Calu3 (cell line): ENCODE data around the gene FCRLB. TPM values are rescaled to one million over a fixed set of nuclear protein-coding genes. Genes with fewer than 3 reads are reported as not detected.
"Not testable (repeated sequence)": the region's sequence is repeated elsewhere in the genome, so short reads cannot be mapped to it uniquely, and the experiment has no call there.

Source experiments
- BruUV-seq: library from RNA; stranded (reverse); fragments of 400-500 nt; replicated peaks from 2 replicates; lab custom pipeline; 2021; lab: Mats Ljungman, UMichigan
- CTCF ChIA-PET: fragments of 300-600 bp; sonication (Branson Sonifier 250); formaldehyde crosslinking; loops from one replicate; lab custom pipeline; 2022; ENCODE audit warnings: antibody characterized with exemption; lab: Charles Lee
- DNase-seq: peaks from one replicate; pipeline ENCODE4 v3.0.0; 2022
- H3K27ac Mint-ChIP-seq: one replicate; pipeline ENCODE4 v1.8.0; 2022; ENCODE audit warnings: mixed read lengths; ENCODE audit not compliant: unreplicated experiment
- H3K27me3 Mint-ChIP-seq: one replicate; pipeline ENCODE4 v1.8.0; 2022; ENCODE audit warnings: mixed read lengths; ENCODE audit not compliant: unreplicated experiment
- H3K36me3 Mint-ChIP-seq: one replicate; pipeline ENCODE4 v1.8.0; 2022; ENCODE audit warnings: mild to moderate bottlenecking, moderate library complexity, mixed read lengths; ENCODE audit not compliant: insufficient read depth, unreplicated experiment
- H3K4me1 Mint-ChIP-seq: one replicate; pipeline ENCODE4 v1.8.0; 2022; ENCODE audit warnings: mild to moderate bottlenecking, low read depth, mixed read lengths; ENCODE audit not compliant: unreplicated experiment
- H3K4me3 Mint-ChIP-seq: one replicate; pipeline ENCODE4 v1.8.0; 2022; ENCODE audit warnings: mild to moderate bottlenecking, low read depth, moderate library complexity, mixed read lengths; ENCODE audit not compliant: unreplicated experiment
- H3K9me3 Mint-ChIP-seq: one replicate; pipeline ENCODE4 v1.8.0; 2022; ENCODE audit warnings: low read depth, mixed read lengths; ENCODE audit not compliant: unreplicated experiment
- intact Hi-C: fragments of 100-400 bp; cut with micrococcal nuclease; formaldehyde crosslinking; loops from one replicate; pipeline ENCODE4 v1.10.0; 2022; ENCODE audit not compliant: unreplicated experiment
- total RNA-seq: library from RNA; stranded (reverse); gene quantifications from 2 replicates; pipeline ENCODE4 v1.2.3, GENCODE V29; 2022
- TF ChIP-seq, protein P1 (sequence below): fragments of 200-600 bp; IDR thresholded peaks from one replicate; pipeline ENCODE4 v1.8.0; 2022; ENCODE audit warnings: antibody characterized with exemption; ENCODE audit not compliant: unreplicated experiment

The FCRLB gene
- total RNA-seq, 1 experiment from 2014 or later = 1.9 TPM

DNA sequence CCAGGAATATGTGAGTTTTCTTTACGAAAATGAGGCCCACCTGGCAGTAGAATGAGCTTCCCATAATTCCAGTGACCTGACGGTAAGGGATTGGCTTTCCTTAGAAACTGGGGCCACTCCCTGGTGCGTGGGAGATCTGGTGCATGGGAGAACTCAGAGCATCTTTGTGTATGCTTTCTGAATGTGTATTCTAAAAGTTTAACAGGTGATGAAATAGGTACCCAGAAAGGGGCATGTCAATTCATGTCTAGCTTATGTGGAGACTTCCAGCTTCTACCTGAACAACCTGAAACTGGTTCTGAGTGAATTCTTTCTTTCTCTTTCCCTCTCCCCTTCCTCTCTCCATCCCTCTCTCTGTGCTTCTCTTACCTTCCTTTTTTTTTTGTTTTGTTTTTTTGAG is 29.5 kb upstream of the FCRLB start:
- Mint-ChIP-seq H3K36me3 (no peaks in the 10 kb centered on the region), H3K27ac (no peak overlapping the region), H3K4me1 (no peaks in the 10 kb centered on the region), H3K9me3 (peaks cover 4% of the 10 kb centered on the region), H3K27me3 (peaks cover 34% of the 10 kb centered on the region), H3K4me3 (no peak overlapping the region)
- BruUV-seq = no TSS peak
- no peak for DNase-seq
- intact Hi-C loops = no loop called here
- TF ChIP-seq, protein P1, sequence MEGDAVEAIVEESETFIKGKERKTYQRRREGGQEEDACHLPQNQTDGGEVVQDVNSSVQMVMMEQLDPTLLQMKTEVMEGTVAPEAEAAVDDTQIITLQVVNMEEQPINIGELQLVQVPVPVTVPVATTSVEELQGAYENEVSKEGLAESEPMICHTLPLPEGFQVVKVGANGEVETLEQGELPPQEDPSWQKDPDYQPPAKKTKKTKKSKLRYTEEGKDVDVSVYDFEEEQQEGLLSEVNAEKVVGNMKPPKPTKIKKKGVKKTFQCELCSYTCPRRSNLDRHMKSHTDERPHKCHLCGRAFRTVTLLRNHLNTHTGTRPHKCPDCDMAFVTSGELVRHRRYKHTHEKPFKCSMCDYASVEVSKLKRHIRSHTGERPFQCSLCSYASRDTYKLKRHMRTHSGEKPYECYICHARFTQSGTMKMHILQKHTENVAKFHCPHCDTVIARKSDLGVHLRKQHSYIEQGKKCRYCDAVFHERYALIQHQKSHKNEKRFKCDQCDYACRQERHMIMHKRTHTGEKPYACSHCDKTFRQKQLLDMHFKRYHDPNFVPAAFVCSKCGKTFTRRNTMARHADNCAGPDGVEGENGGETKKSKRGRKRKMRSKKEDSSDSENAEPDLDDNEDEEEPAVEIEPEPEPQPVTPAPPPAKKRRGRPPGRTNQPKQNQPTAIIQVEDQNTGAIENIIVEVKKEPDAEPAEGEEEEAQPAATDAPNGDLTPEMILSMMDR = no peak
- CTCF ChIA-PET = interaction anchor here (1.0 to 1.4 kb wide), 2 partner anchors 12 to 15 kb away, joined by 3 read pairs; partner anchors contain the start of gene FCRLA

DNA sequence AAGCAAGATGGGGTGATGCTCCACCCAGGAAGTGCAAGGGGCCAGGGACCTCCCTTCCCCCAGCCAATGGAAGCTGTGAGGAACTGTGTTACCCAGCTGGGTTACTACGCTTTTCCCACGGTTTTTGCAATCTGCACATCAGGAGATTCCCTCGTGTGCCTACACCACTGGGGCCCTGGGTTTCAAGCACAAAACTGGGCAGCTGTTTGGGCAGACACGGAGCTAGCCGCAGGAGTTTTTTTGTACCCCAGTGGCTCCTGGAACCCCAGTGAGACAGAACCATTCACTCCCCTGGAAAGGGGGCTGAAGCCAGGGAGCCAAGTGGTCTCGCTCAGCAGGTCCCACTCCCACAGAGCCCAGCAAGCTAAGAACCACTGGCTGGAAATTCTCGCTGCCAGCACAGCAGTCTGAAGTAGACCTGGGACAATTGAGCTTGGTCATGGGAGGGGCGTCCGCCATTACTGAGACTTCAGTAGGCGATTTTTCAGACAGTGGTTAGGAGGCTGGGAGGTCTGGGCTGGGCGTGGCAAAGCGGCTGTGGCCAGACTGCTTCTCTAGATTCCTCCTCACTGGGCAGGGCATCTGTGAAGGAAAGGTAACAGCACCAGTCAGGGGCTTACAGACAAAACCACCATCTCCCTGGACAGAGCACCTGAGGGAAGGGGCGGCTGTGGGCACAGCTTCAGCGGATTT is 28.2 kb upstream of the FCRLB start:
- H3K4me1 Mint-ChIP-seq, H3K9me3 Mint-ChIP-seq, CTCF ChIA-PET, DNase-seq, BruUV-seq, intact Hi-C loops, H3K27ac Mint-ChIP-seq, H3K4me3 Mint-ChIP-seq, H3K36me3 Mint-ChIP-seq: not testable (repeated sequence)
- peaks cover 48% of the 10 kb centered on the region for H3K27me3 Mint-ChIP-seq

DNA sequence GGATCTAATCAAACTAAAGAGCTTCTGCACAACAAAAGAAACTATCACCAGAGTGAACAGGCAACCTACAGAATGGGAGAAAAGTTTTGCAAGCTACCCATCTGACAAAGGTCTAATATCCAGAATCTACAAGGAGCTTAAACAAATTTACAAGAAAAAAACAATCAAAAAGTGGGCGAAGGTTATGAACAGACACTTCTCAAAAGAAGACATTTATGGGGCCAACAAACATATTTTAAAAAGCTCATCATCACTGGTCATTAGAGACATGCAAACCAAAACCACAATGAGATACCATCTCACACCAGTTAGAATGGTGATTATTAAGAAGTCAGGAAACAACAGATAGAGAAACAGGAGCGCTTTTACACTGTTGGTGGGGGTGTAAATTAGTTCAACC is 23.0 kb upstream of the FCRLB start:
- peaks cover 50% of the 10 kb centered on the region for H3K27me3 Mint-ChIP-seq
- H3K36me3 Mint-ChIP-seq, CTCF ChIA-PET, BruUV-seq, H3K4me3 Mint-ChIP-seq, H3K27ac Mint-ChIP-seq, H3K9me3 Mint-ChIP-seq, DNase-seq, intact Hi-C loops: not testable (repeated sequence)
- H3K4me1 Mint-ChIP-seq = peaks cover 15% of the 10 kb centered on the region

DNA sequence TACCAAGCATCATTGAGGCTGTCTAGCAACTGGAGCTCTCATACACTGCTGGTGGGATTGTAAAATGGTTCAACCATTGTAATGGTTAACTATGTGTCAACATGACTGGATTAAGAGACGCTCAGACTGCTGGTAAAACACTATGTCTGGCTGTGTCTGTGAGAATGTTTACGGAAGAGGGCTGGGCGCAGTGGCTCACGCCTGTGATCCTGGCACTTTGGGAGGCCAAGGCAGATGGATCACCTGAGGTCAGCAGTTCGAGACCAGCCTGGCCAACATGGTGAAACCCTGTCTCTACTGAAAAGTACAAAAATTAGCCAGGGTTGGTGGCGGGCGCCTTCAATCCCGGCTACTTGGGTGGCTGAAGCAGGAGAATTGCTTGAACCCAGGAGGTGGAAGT is 19.1 kb upstream of the FCRLB start:
- peak overlapping the region; percentile 9 for H3K27ac Mint-ChIP-seq
- no TSS peak for BruUV-seq
- intact Hi-C loops = no loop called here
- peaks cover 15% of the 10 kb centered on the region for H3K4me1 Mint-ChIP-seq
- peak; percentile 60 for DNase-seq
- peaks cover 12% of the 10 kb centered on the region for H3K27me3 Mint-ChIP-seq
- TF ChIP-seq, protein P1 = no peak
- CTCF ChIA-PET = interaction anchor here (0.6 kb wide), 1 partner anchor 24 kb away, joined by 3 read pairs; no protein-coding TSS in a partner anchor
- H3K9me3 Mint-ChIP-seq = no peaks in the 10 kb centered on the region
- H3K4me3 Mint-ChIP-seq = no peak overlapping the region
- no peaks in the 10 kb centered on the region for H3K36me3 Mint-ChIP-seq

DNA sequence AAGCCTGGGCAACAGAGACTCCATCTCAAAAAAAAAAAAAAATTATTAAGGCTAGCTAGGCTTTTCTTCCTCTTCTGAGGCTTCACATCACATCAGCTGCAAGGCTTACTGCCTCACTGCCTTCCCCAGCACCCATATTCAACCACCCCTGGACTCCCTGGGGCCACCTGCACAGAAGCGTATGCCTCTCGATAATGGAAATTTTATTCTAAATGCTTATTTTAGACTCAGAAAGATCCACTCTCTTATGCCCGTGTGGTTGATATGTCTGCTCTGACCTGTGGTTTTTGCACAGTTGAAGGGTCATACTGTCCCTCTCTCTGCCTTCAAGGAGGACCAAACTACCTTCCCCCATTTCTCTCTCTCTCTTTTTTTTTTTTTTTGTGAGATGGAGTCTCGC is 15.8 kb upstream of the FCRLB start:
- CTCF ChIA-PET = interaction anchor here (0.9 kb wide), 1 partner anchor 16 kb away, joined by 5 read pairs; no protein-coding TSS in a partner anchor
- no peak for DNase-seq
- Mint-ChIP-seq H3K4me1 (peaks cover 15% of the 10 kb centered on the region), H3K27ac (no peak overlapping the region), H3K4me3 (no peak overlapping the region), H3K27me3 (no peaks in the 10 kb centered on the region), H3K36me3 (no peaks in the 10 kb centered on the region), H3K9me3 (no peaks in the 10 kb centered on the region)
- TF ChIP-seq, protein P1 = no peak
- intact Hi-C loops = no loop called here
- no TSS peak for BruUV-seq
